ENCODE results near the gene MLEC.

DNA sequence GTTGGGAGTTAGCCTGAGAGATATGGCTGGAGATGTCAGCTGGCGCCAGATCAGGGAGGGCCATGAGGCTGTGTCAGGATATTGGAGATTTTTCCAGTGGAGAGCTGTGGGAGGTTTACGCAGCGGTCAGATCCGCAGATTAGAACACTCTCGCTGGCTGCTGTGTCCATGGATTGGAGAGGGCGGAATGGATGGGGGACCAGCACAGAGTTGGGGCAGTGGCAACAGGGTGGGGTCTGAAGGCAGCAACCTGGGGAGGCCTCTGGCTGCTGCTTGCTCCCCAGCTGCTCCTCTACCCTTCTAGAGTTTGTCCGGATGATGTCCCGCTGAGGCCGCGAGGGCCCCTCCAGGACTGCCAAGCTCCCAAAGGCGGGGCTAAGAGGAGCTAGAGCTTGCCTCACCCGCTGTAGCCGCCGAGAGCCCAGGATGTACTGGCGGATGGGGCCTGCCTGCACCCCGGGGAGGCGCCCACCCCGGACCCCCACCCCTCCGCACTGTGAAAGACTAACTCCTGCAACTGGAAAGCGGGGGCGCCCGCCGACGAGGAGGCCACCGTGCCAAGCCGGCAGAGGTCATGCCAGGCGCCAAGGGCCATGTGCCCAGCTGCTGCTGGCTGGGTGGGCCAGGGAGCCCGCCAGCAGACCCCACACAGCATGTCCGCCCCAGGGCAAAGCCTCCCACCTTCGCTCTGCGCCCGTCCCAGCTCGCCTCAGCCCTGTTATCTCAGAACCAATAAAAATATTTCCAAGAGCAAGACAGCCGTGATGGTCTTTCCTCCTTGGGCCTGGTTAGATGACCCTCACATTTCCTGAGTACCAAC is 20.2 kb upstream of the MLEC start:
- TF ChIP-seq, protein P1, sequence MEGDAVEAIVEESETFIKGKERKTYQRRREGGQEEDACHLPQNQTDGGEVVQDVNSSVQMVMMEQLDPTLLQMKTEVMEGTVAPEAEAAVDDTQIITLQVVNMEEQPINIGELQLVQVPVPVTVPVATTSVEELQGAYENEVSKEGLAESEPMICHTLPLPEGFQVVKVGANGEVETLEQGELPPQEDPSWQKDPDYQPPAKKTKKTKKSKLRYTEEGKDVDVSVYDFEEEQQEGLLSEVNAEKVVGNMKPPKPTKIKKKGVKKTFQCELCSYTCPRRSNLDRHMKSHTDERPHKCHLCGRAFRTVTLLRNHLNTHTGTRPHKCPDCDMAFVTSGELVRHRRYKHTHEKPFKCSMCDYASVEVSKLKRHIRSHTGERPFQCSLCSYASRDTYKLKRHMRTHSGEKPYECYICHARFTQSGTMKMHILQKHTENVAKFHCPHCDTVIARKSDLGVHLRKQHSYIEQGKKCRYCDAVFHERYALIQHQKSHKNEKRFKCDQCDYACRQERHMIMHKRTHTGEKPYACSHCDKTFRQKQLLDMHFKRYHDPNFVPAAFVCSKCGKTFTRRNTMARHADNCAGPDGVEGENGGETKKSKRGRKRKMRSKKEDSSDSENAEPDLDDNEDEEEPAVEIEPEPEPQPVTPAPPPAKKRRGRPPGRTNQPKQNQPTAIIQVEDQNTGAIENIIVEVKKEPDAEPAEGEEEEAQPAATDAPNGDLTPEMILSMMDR (conservative IDR thresholded peaks at IDR 0.05 in 1 of 2, IDR thresholded peaks at IDR 0.05 in 1 of 2; ENCODE audit: low read depth in 1 of 2, low read length in 2 of 2): no peak
- no peak for TF ChIP-seq EZH2 (IDR thresholded peaks at IDR 0.05; ENCODE audit: low read length, missing control alignments)
